Measurements from ENCODE around the gene ARHGAP30.

ARHGAP30 gene

GRCh38 chr1:161111527-161111926 lies 41.8 kb upstream of the ARHGAP30 start:
- no peak overlapping the region for H3K27ac ChIP-seq
- TF ChIP-seq CTCF (conservative IDR thresholded peaks at IDR 0.05), result no peak

- H3K27ac ChIP-seq, result no peak overlapping the region
- no peak for TF ChIP-seq CTCF (conservative IDR thresholded peaks at IDR 0.05)
Observed at GRCh38 chr1:161111117-161111516, 41.4 kb upstream of the ARHGAP30 start.

GRCh38 chr1:161106431-161106830 lies 36.7 kb upstream of the ARHGAP30 start:
- H3K27ac ChIP-seq, result no peak overlapping the region
- TF ChIP-seq CTCF (conservative IDR thresholded peaks at IDR 0.05), result no peak

GRCh38 chr1:161100556-161100955 lies 30.9 kb upstream of the ARHGAP30 start:
- H3K27ac ChIP-seq, result no peak overlapping the region
- TF ChIP-seq CTCF (conservative IDR thresholded peaks at IDR 0.05), result no peak

GRCh38 chr1:161099090-161099802 lies 29.6 kb upstream of the ARHGAP30 start:
- no peak for TF ChIP-seq CTCF (conservative IDR thresholded peaks at IDR 0.05)
- peak overlapping the region; percentile 80 for H3K27ac ChIP-seq

GRCh38 chr1:161098210-161099068 lies 28.7 kb upstream of the ARHGAP30 start, which contains the start of gene KLHDC9:
TSS of gene KLHDC9 (plus strand) at chr1:161098361. CDS start at chr1:161098536, 175 bp downstream.
- H3K27ac ChIP-seq, result peak within 1 kb of the TSS; percentile 80
- no peak for TF ChIP-seq CTCF (conservative IDR thresholded peaks at IDR 0.05)

GRCh38 chr1:161096530-161096929 lies 26.8 kb upstream of the ARHGAP30 start:
- no peak overlapping the region for H3K27ac ChIP-seq
- TF ChIP-seq CTCF (conservative IDR thresholded peaks at IDR 0.05), result no peak

Data from VCaP (cell line).